ENCODE measurements around the gene CXCL10. TPM values are rescaled to one million over a fixed set of nuclear protein-coding genes. Genes with fewer than 3 reads are reported as not detected.

Gene CXCL10
- total RNA-seq, 1 donor from 2014 or later = 12.7 TPM

GRCh38 chr4:75997081-75997480 lies 26.2 kb downstream of the CXCL10 start:
- DNase-seq (ENCODE audit: extremely low read depth, low read depth, low spot score) = no peak

- no peak for DNase-seq (ENCODE audit: extremely low read depth, low read depth, low spot score)
Measured at GRCh38 chr4:75995727-75996126, 27.6 kb downstream of the CXCL10 start.

GRCh38 chr4:75992462-75992861 lies 30.8 kb downstream of the CXCL10 start:
- DNase-seq (ENCODE audit: extremely low read depth, low read depth, low spot score) = no peak

- no peak for DNase-seq (ENCODE audit: extremely low read depth, low read depth, low spot score)
Measured at GRCh38 chr4:75989846-75990528, 33.3 kb downstream of the CXCL10 start.

GRCh38 chr4:75985116-75985515 lies 38.2 kb downstream of the CXCL10 start:
- DNase-seq (ENCODE audit: extremely low read depth, low read depth, low spot score) = no peak

- DNase-seq (ENCODE audit: extremely low read depth, low read depth, low spot score) = no peak
Measured at GRCh38 chr4:75980576-75980975, 42.7 kb downstream of the CXCL10 start.

DNA sequence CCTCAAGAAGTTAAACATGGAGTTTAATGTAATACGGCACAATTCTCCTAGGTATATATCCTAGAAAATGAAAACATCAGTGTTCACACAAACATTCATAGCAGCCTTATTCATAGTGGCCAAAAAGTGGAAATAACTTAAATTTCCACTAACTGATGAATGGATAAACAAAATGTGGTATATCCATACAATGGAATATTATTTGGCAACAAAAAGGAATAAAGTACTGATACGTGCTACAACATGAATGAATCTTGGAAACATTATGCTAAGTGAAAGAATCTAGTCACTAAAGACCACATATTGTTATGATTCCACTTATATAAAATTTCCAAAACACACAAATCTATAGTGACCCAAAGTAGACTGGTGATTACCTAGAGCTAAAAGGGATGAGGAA lies 47.1 kb downstream of the CXCL10 start:
- DNase-seq (ENCODE audit: extremely low read depth, low read depth, low spot score) = no peak

- no peak for DNase-seq (ENCODE audit: extremely low read depth, low read depth, low spot score)
Measured at GRCh38 chr4:75973766-75974165, 49.5 kb downstream of the CXCL10 start.

Other genes starting within 250 kb of the CXCL10 start
- gene PPEF2, start 121.0 kb downstream of the CXCL10 start, total RNA-seq = not detected in 2 replicates
- gene NAAA, start 82.5 kb downstream of the CXCL10 start, total RNA-seq = 43.1 and 98.4 TPM in 2 replicates
- gene SDAD1, start 32.6 kb downstream of the CXCL10 start, total RNA-seq = 36.9 and 43.7 TPM in 2 replicates
- not detected in 2 replicates for gene CXCL9, start 16.0 kb downstream of the CXCL10 start, total RNA-seq
- 1.0 and 6.4 TPM in 2 replicates for gene CXCL11, start 12.6 kb upstream of the CXCL10 start, total RNA-seq
- 1.2 and 1.4 TPM in 2 replicates for gene ART3, start 51.2 kb upstream of the CXCL10 start, total RNA-seq
- gene NUP54, start 124.9 kb upstream of the CXCL10 start, total RNA-seq = 24.8 and 28.5 TPM in 2 replicates
- gene SCARB2, start 190.3 kb upstream of the CXCL10 start, total RNA-seq = 154 and 216 TPM in 2 replicates
- 0.44 TPM in 1 of 2 replicates, not detected in the other for gene FAM47E, start 228.2 kb upstream of the CXCL10 start, total RNA-seq